NCI-H1694 (cell line): ENCODE results near the gene CDK17.
"Not testable (repeated sequence)": the region's sequence is repeated elsewhere in the genome, so short reads cannot be mapped to it uniquely, and the experiment has no call there.

Source experiments
- DNase-seq: peaks from one replicate; lab custom pipeline; 2025; lab: John Stamatoyannopoulos, UW

The CDK17 gene

GRCh38 chr12:96417688-96418087 lies 17.4 kb upstream of the CDK17 start:
- not testable (repeated sequence) for DNase-seq

- no peak for DNase-seq
Measured at GRCh38 chr12:96416033-96416799, 16.0 kb upstream of the CDK17 start.

GRCh38 chr12:96414637-96415036 lies 14.4 kb upstream of the CDK17 start:
- DNase-seq = peak; percentile 74

GRCh38 chr12:96412431-96412830 lies 12.2 kb upstream of the CDK17 start:
- DNase-seq = no peak

GRCh38 chr12:96409731-96410130 lies 9.5 kb upstream of the CDK17 start:
- DNase-seq = no peak

GRCh38 chr12:96408993-96409392 lies 8.8 kb upstream of the CDK17 start:
- DNase-seq = no peak

- not testable (repeated sequence) for DNase-seq
Measured at GRCh38 chr12:96407429-96408097, 7.3 kb upstream of the CDK17 start.

- no peak for DNase-seq
Measured at GRCh38 chr12:96404696-96405095, 4.5 kb upstream of the CDK17 start.

- DNase-seq = no peak
Measured at GRCh38 chr12:96403870-96404269, 3.6 kb upstream of the CDK17 start.

GRCh38 chr12:96402522-96402921 lies 2.3 kb upstream of the CDK17 start:
- DNase-seq = not testable (repeated sequence)

- no peak for DNase-seq
Measured at GRCh38 chr12:96402061-96402460, 1.8 kb upstream of the CDK17 start.

- DNase-seq = peak; percentile 46
Measured at GRCh38 chr12:96401076-96401871, 1.0 kb upstream of the CDK17 start.

- DNase-seq = no peak
Measured at GRCh38 chr12:96400631-96401075, 414 bp upstream of the CDK17 start.

- DNase-seq = no peak
Measured at GRCh38 chr12:96399120-96399918, 920 bp downstream of the CDK17 start.

GRCh38 chr12:96398424-96399119 lies 1.7 kb downstream of the CDK17 start:
- no peak for DNase-seq

GRCh38 chr12:96397756-96398423 lies 2.3 kb downstream of the CDK17 start:
- no peak for DNase-seq

GRCh38 chr12:96396914-96397313 lies 3.3 kb downstream of the CDK17 start:
- no peak for DNase-seq

GRCh38 chr12:96396209-96396608 lies 4.0 kb downstream of the CDK17 start:
- DNase-seq = no peak

- DNase-seq = no peak
Measured at GRCh38 chr12:96395236-96395635, 5.0 kb downstream of the CDK17 start.

GRCh38 chr12:96393229-96393628 lies 7.0 kb downstream of the CDK17 start:
- DNase-seq = not testable (repeated sequence)

GRCh38 chr12:96392397-96392796 lies 7.8 kb downstream of the CDK17 start:
- no peak for DNase-seq
